ENCODE data around the gene UBD. TPM values are rescaled to one million over a fixed set of nuclear protein-coding genes. Genes with fewer than 3 reads are reported as not detected.
A peak's percentile ranks its signal among the peaks of the same experiment; 100 is the strongest.

UBD gene
- total RNA-seq, 2 donors from 2014 or later = not detected

GRCh38 chr6:29507319-29507718 is 52.2 kb downstream of the UBD start:
- no peak overlapping the region for H3K27ac Mint-ChIP-seq

GRCh38 chr6:29506446-29507067 is 53.0 kb downstream of the UBD start:
- H3K9me3 Mint-ChIP-seq = no peaks in the 10 kb centered on the region
- Histone ChIP-seq H3K9ac (ENCODE audit: extremely low read depth, low read length, poor library complexity, severe bottlenecking) (no peak overlapping the region), H3K4me1 (ENCODE audit: control insufficient read depth, insufficient read depth, low read length) (no peaks in the 10 kb centered on the region), H3K27me3 (ENCODE audit: control insufficient read depth, insufficient read depth, low read length, poor library complexity, severe bottlenecking) (no peaks in the 10 kb centered on the region), H3K4me3 (ENCODE audit: low read length) (no peak overlapping the region), H3K9me3 (ENCODE audit: control insufficient read depth, low read length) (no peaks in the 10 kb centered on the region), H3K36me3 (ENCODE audit: control insufficient read depth, insufficient read depth, low read length) (no peaks in the 10 kb centered on the region), H3K27ac (ENCODE audit: low read depth, low read length) (no peak overlapping the region)
- H3K4me1 Mint-ChIP-seq = no peaks in the 10 kb centered on the region
- no peak overlapping the region for H3K4me3 Mint-ChIP-seq
- 87% methylated on average over 5 to 11 of the region's 11 CpGs for WGBS, 2 experiments (ENCODE audit: insufficient coverage in 1 of 2, insufficient read length in 1 of 2)
- no peak for TF ChIP-seq CTCF (conservative IDR thresholded peaks at IDR 0.05)
- no peaks in the 10 kb centered on the region for H3K27me3 Mint-ChIP-seq (ENCODE audit: insufficient read depth)
- no peak overlapping the region for H3K27ac Mint-ChIP-seq
- no peaks in the 10 kb centered on the region for H3K36me3 Mint-ChIP-seq (ENCODE audit: low read depth)
- peak; percentile 10 for DNase-seq

More at GRCh38 chr6:29507319-29507718, 52.2 kb downstream of the UBD start:
- no peak overlapping the region for H3K9ac ChIP-seq (ENCODE audit: extremely low read depth, low read length, poor library complexity, severe bottlenecking)
- no peaks in the 10 kb centered on the region for H3K4me1 ChIP-seq (ENCODE audit: control insufficient read depth, insufficient read depth, low read length)
- DNase-seq = peak; percentile 29
- Mint-ChIP-seq H3K27me3 (ENCODE audit: insufficient read depth) (no peaks in the 10 kb centered on the region), H3K36me3 (ENCODE audit: low read depth) (no peaks in the 10 kb centered on the region), H3K9me3 (no peaks in the 10 kb centered on the region), H3K4me3 (no peak overlapping the region), H3K4me1 (no peaks in the 10 kb centered on the region)
- no peak overlapping the region for H3K4me3 ChIP-seq (ENCODE audit: low read length)
- 91 to 94% methylated on average over 5 of the region's 5 CpGs for WGBS, 2 experiments (ENCODE audit: insufficient coverage in 1 of 2, insufficient read length in 1 of 2)
- no peaks in the 10 kb centered on the region for H3K36me3 ChIP-seq (ENCODE audit: control insufficient read depth, insufficient read depth, low read length)
- TF ChIP-seq CTCF (conservative IDR thresholded peaks at IDR 0.05) = no peak
- no peaks in the 10 kb centered on the region for H3K27me3 ChIP-seq (ENCODE audit: control insufficient read depth, insufficient read depth, low read length, poor library complexity, severe bottlenecking)
- H3K9me3 ChIP-seq (ENCODE audit: control insufficient read depth, low read length) = no peaks in the 10 kb centered on the region
- H3K27ac ChIP-seq (ENCODE audit: low read depth, low read length) = no peak overlapping the region

GRCh38 chr6:29505808-29506207 is 53.7 kb downstream of the UBD start:
- Histone ChIP-seq H3K36me3 (ENCODE audit: control insufficient read depth, insufficient read depth, low read length) (no peaks in the 10 kb centered on the region), H3K4me1 (ENCODE audit: control insufficient read depth, insufficient read depth, low read length) (no peaks in the 10 kb centered on the region), H3K9me3 (ENCODE audit: control insufficient read depth, low read length) (no peaks in the 10 kb centered on the region), H3K27ac (ENCODE audit: low read depth, low read length) (no peak overlapping the region), H3K27me3 (ENCODE audit: control insufficient read depth, insufficient read depth, low read length, poor library complexity, severe bottlenecking) (no peaks in the 10 kb centered on the region), H3K4me3 (ENCODE audit: low read length) (no peak overlapping the region), H3K9ac (ENCODE audit: extremely low read depth, low read length, poor library complexity, severe bottlenecking) (no peak overlapping the region)
- Mint-ChIP-seq H3K4me3 (no peak overlapping the region), H3K36me3 (ENCODE audit: low read depth) (no peaks in the 10 kb centered on the region), H3K27ac (no peak overlapping the region), H3K27me3 (ENCODE audit: insufficient read depth) (no peaks in the 10 kb centered on the region), H3K9me3 (no peaks in the 10 kb centered on the region), H3K4me1 (no peaks in the 10 kb centered on the region)
- TF ChIP-seq CTCF (conservative IDR thresholded peaks at IDR 0.05) = no peak
- 98 to 100% methylated on average over 2 to 3 of the region's 3 CpGs for WGBS, 2 experiments (ENCODE audit: insufficient coverage in 1 of 2, insufficient read length in 1 of 2)
- peak; percentile 20 for DNase-seq

Other genes starting within 250 kb of the UBD start
- not detected for gene OR5V1, start 190.9 kb downstream of the UBD start, total RNA-seq
- not detected for gene OR12D3, start 184.4 kb downstream of the UBD start, total RNA-seq
- not detected for gene OR12D2, start 164.1 kb downstream of the UBD start, total RNA-seq
- not detected for gene OR12D1, start 144.8 kb downstream of the UBD start, total RNA-seq
- not detected for gene OR10C1, start 120.4 kb downstream of the UBD start, total RNA-seq
- gene OR11A1, start 102.7 kb downstream of the UBD start, total RNA-seq = not detected
- gene OR2H1, start 102.6 kb downstream of the UBD start, total RNA-seq = not detected
- gene MAS1L, start 71.8 kb downstream of the UBD start, total RNA-seq = not detected
- not detected for gene OR2H2, start 25.4 kb upstream of the UBD start, total RNA-seq
- gene GABBR1, start 73.5 kb upstream of the UBD start, total RNA-seq = 10 to 100 TPM; 81.8 to 99.1 TPM
- gene MOG, start 97.4 kb upstream of the UBD start, total RNA-seq = not detected
- gene ZFP57, start 121.4 kb upstream of the UBD start, total RNA-seq = under 1 TPM; 0.24 to 0.59 TPM
- gene HLA-F, start 163.7 kb upstream of the UBD start, total RNA-seq = 1 to 10 TPM in 1 of 2 donors, under 1 TPM in 1; 0.48 to 3.9 TPM